ENCODE measurements around the gene CYP2U1.
"Not testable (repeated sequence)": the region's sequence is repeated elsewhere in the genome, so short reads cannot be mapped to it uniquely, and the experiment has no call there.

The CYP2U1 gene

DNA sequence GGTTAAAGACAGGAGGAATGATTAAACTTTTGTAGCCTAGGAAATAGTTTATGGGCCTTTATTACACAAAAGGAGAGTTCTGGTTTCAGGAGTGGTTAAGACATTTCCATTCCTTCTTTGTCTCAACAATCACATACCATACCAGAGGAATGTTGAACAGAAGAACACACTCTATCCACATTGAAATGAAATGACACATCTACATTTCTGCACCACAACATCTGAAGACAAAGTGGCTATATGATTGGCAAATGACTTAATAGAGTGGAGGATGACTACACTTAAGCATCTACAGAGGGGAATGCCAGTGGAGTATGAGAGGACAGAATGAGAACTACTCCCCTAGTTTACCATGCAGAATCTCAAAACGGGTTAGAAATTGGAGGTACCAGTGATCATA lies 8.0 kb downstream of the CYP2U1 start:
- Mint-ChIP-seq H3K27me3 (ENCODE audit: low read depth) (no peaks in the 10 kb centered on the region), H3K27ac (no peak overlapping the region), H3K9me3 (no peaks in the 10 kb centered on the region), H3K36me3 (ENCODE audit: low read depth) (peaks cover 11% of the 10 kb centered on the region), H3K4me3 (no peak overlapping the region), H3K4me1 (no peaks in the 10 kb centered on the region)
- no peak for TF ChIP-seq CTCF (IDR thresholded peaks at IDR 0.05; ENCODE audit: unreplicated experiment in 3 of 3)

GRCh38 chr4:107945809-107946208 lies 14.5 kb downstream of the CYP2U1 start:
- H3K4me3 Mint-ChIP-seq, result no peak overlapping the region
- no peak overlapping the region for H3K27ac Mint-ChIP-seq
- no peaks in the 10 kb centered on the region for H3K4me1 Mint-ChIP-seq
- H3K27me3 Mint-ChIP-seq (ENCODE audit: low read depth), result no peaks in the 10 kb centered on the region
- no peak for TF ChIP-seq CTCF (IDR thresholded peaks at IDR 0.05; ENCODE audit: unreplicated experiment in 3 of 3)
- peaks cover 33% of the 10 kb centered on the region for H3K36me3 Mint-ChIP-seq (ENCODE audit: low read depth)
- no peaks in the 10 kb centered on the region for H3K9me3 Mint-ChIP-seq

DNA sequence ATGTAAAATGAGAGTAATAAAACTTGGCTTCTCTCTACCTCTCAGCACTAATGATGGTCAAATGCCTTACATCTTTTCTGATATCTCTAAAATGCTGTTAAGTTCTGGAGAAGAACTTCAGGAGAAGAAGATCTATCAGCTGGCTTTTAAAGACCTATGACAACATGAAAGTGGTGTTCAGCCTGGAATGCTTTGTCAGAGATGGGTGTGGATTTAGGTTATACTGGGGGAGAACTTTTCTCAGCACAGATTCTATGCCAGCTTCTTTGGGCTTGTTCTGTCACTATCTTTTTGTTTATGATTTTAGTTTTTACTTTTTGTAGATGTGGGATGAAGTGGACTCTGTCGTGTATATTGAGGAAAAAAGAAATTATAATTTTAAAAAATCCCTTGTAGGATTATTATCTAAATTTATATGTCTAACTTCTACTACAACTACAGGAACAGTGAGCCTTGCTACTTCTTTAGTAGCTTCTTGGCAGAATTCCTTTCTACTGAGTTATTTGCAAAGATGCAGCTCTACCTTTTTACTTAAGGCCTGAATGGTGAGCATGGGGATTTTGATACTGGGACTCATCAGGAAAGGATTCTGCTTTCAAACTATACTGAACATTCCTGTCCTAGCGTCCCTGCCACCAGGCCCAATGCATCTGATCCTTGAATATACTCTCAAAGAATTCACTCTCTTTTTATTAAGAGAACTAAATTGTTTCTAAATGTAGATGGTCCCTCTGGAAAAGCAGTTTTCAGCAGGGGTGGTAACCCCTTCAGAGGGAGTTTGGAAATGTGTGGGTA lies 19.6 kb downstream of the CYP2U1 start:
- peaks cover 21% of the 10 kb centered on the region for H3K36me3 Mint-ChIP-seq (ENCODE audit: low read depth)
- no peak for TF ChIP-seq CTCF (IDR thresholded peaks at IDR 0.05; ENCODE audit: unreplicated experiment in 3 of 3)
- no peak overlapping the region for H3K4me3 Mint-ChIP-seq
- H3K4me1 Mint-ChIP-seq, result no peaks in the 10 kb centered on the region
- H3K27ac Mint-ChIP-seq, result no peak overlapping the region
- no peaks in the 10 kb centered on the region for H3K27me3 Mint-ChIP-seq (ENCODE audit: low read depth)
- peaks cover 9% of the 10 kb centered on the region for H3K9me3 Mint-ChIP-seq

DNA sequence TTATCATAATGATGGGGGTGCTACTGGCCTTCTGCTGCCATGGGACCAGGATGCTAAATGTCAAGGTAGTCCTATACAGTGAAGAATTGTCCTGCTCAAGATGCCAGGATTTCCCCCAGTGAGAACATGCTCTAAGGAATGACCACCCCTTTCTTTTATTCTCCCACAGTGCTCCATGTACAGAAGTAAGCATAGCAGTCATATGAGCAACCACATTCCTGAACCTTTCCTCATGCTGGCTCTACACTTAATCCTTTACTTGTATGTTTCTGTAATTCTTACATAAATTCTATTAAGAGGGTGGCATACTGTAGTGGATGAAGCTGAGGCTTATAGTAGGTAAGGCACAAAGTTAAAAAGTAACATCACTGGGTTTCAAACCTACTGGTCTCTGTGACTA lies 20.2 kb downstream of the CYP2U1 start:
- Mint-ChIP-seq H3K27ac (no peak overlapping the region), H3K27me3 (ENCODE audit: low read depth) (no peaks in the 10 kb centered on the region), H3K4me1 (no peaks in the 10 kb centered on the region), H3K9me3 (peaks cover 15% of the 10 kb centered on the region), H3K4me3 (no peak overlapping the region), H3K36me3 (ENCODE audit: low read depth) (peaks cover 25% of the 10 kb centered on the region)
- TF ChIP-seq CTCF (IDR thresholded peaks at IDR 0.05; ENCODE audit: unreplicated experiment in 3 of 3), result no peak

DNA sequence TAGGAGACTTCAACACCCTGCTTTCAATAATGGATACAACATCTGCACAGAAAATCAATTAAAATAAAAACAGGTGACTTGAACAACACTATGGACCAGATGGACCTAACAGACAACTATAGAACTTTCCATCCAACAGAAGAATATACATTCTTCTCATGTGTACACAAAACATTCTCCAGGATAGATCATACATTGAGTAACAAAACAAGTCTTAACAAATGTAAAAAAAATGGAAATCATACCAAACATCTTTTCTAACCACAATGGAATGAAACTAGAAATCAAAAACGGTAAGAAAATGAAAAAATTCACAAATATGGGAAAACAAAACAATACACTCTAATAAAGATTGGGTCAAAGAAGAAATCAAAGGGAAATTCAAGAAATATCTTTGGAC lies 24.7 kb downstream of the CYP2U1 start:
- H3K27ac Mint-ChIP-seq, result no peak overlapping the region
- TF ChIP-seq CTCF (IDR thresholded peaks at IDR 0.05; ENCODE audit: unreplicated experiment in 3 of 3), result no peak
- no peaks in the 10 kb centered on the region for H3K27me3 Mint-ChIP-seq (ENCODE audit: low read depth)
- H3K4me1 Mint-ChIP-seq, result no peaks in the 10 kb centered on the region
- peaks cover 38% of the 10 kb centered on the region for H3K9me3 Mint-ChIP-seq
- peaks cover 6% of the 10 kb centered on the region for H3K36me3 Mint-ChIP-seq (ENCODE audit: low read depth)
- H3K4me3 Mint-ChIP-seq, result no peak overlapping the region

- H3K4me3 Mint-ChIP-seq, result no peak overlapping the region
- no peaks in the 10 kb centered on the region for H3K4me1 Mint-ChIP-seq
- H3K27ac Mint-ChIP-seq, result no peak overlapping the region
- no peaks in the 10 kb centered on the region for H3K27me3 Mint-ChIP-seq (ENCODE audit: low read depth)
- no peaks in the 10 kb centered on the region for H3K9me3 Mint-ChIP-seq
- H3K36me3 Mint-ChIP-seq (ENCODE audit: low read depth), result no peaks in the 10 kb centered on the region
- TF ChIP-seq CTCF (IDR thresholded peaks at IDR 0.05; ENCODE audit: unreplicated experiment in 3 of 3), result no peak
Observed at GRCh38 chr4:107966903-107967302, 35.6 kb downstream of the CYP2U1 start.

- not testable (repeated sequence) for H3K4me3 Mint-ChIP-seq; H3K4me1 Mint-ChIP-seq; H3K9me3 Mint-ChIP-seq; H3K36me3 Mint-ChIP-seq (ENCODE audit: low read depth); H3K27me3 Mint-ChIP-seq (ENCODE audit: low read depth); H3K27ac Mint-ChIP-seq
Observed at GRCh38 chr4:107967519-107967918, 36.2 kb downstream of the CYP2U1 start.

DNA sequence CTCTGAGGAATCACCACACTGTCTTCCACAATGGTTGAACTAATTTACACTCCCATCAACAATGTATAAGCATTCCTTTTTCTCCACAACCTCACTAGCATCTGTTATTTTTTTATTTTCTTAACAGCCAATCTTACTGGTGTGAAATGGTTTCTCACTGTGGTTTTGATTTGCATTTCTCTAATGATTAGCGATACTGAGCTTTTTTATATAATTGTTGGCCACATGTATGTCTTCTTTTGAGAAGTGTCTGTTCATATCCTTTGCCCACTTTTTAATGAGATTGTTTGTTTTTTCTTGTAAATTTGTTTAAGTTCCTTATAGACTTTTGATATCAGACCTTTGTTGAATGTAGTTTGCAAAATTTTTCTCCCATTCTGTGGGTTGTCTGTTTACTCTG lies 36.6 kb downstream of the CYP2U1 start:
- H3K27me3 Mint-ChIP-seq (ENCODE audit: low read depth); H3K9me3 Mint-ChIP-seq: not testable (repeated sequence)

More for the DNA sequence above, 36.6 kb downstream of the CYP2U1 start:
- H3K4me3 Mint-ChIP-seq; H3K27ac Mint-ChIP-seq; H3K36me3 Mint-ChIP-seq (ENCODE audit: low read depth); H3K4me1 Mint-ChIP-seq: not testable (repeated sequence)
